HepG2 (cell line): Measurements from ENCODE around the gene TRIP6. TPM values are rescaled to one million over a fixed set of nuclear protein-coding genes. Genes with fewer than 3 reads are reported as not detected.

ENCODE experiments used
- ATAC-seq: fragments of 200-7000 bp; cut with Tn5 transposase; 3 replicates; pipeline ENCODE4 v1.9.1; 2020; ENCODE audit warnings: mild to moderate bottlenecking, moderate library complexity
- BruUV-seq: library from RNA; stranded (reverse); fragments of 400-500 nt; replicated peaks from 2 replicates; lab custom pipeline; 2021; lab: Mats Ljungman, UMichigan
- CTCF ChIA-PET: fragments of 300-600 bp; formaldehyde crosslinking; extraction: SDS; loops from one replicate; lab custom pipeline; 2021; ENCODE audit warnings: low total read pairs, inconsistent platforms, low intra/inter-chr PET ratio; lab: Yijun Ruan, JAX
- POLR2A ChIA-PET: fragments of 350-600 bp; sonication (Branson Sonifier 250); formaldehyde crosslinking; loops from one replicate; lab custom pipeline; 2020; ENCODE audit warnings: antibody characterized with exemption, inconsistent platforms; lab: Yijun Ruan, JAX
- DNase-seq: peaks from one replicate; pipeline ENCODE4 v3.0.0-alpha.2; 2015; ENCODE audit warnings: low spot score
- FAIRE-seq: peaks from 3 replicates; lab custom pipeline; 2011; peaks lifted over from hg19 to GRCh38; lab: Jason Lieb, UNC
- H2AFZ ChIP-seq: one replicate; pipeline ENCODE4 v1.6.1; 2011; ENCODE audit warnings: low read length, inconsistent platforms
- H3K27ac ChIP-seq: fragments of 300-600 bp; 3 replicates; pipeline ENCODE4 v1.8.0; 2011; ENCODE audit warnings: mixed run types, mild to moderate bottlenecking, mixed read lengths, low read length, inconsistent platforms; ENCODE audit not compliant: insufficient read depth; ENCODE audit errors: extremely low read length
- H3K27me3 ChIP-seq, 2 experiments: fragments of 200-600 bp in 1 of 2; 2 replicates in 1 of 2; 3 replicates in 1 of 2; pipeline versions ENCODE4 v1.6.0 to v1.8.0; 2011; ENCODE audit warnings: low read length in 2 of 2, mild to moderate bottlenecking in 2 of 2, moderate library complexity in 2 of 2, inconsistent platforms in 1 of 2; ENCODE audit not compliant: insufficient read depth in 2 of 2, control insufficient read depth in 1 of 2
- H3K36me3 ChIP-seq, 2 experiments: fragments of 200-600 bp in 1 of 2; replicated peaks in 1 of 2; 2 replicates in 1 of 2; 3 replicates in 1 of 2; pipeline versions ENCODE4 v1.5.1 to v1.8.0; 2011; ENCODE audit warnings: low read length in 2 of 2, inconsistent platforms in 1 of 2; ENCODE audit not compliant: insufficient read depth in 2 of 2, control insufficient read depth in 1 of 2
- H3K4me1 ChIP-seq: 2 replicates; pipeline ENCODE4 v1.5.1; 2012; ENCODE audit warnings: low read length, inconsistent platforms; ENCODE audit not compliant: insufficient read depth
- H3K4me2 ChIP-seq: 2 replicates; pipeline ENCODE4 v1.6.0; 2011; ENCODE audit warnings: low read depth, low read length, inconsistent platforms
- H3K4me3 ChIP-seq, 3 experiments: fragments of 200-600 bp in 1 of 3; sonication (generic), shearing (Covaris generic) in 1 of 3; replicated peaks in 1 of 3; 2 replicates each; pipeline ENCODE4 v1.5.1; 2011 to 2016; ENCODE audit warnings: low read length in 3 of 3, inconsistent platforms in 2 of 3, low read depth in 2 of 3, mild to moderate bottlenecking in 2 of 3, control low read depth in 1 of 3, mixed read lengths in 1 of 3; ENCODE audit not compliant: insufficient read depth in 1 of 3
- H3K79me2 ChIP-seq: one replicate; pipeline ENCODE4 v1.6.1; 2011; ENCODE audit warnings: low read length, inconsistent platforms; ENCODE audit not compliant: insufficient read depth
- H3K9ac ChIP-seq: 2 replicates; pipeline ENCODE4 v1.6.0; 2011; ENCODE audit warnings: mild to moderate bottlenecking, low read depth, low read length, inconsistent platforms; ENCODE audit not compliant: insufficient read depth
- H3K9me3 ChIP-seq: 2 replicates; pipeline ENCODE4 v1.5.1; 2012; ENCODE audit warnings: mild to moderate bottlenecking, low read length
- H4K20me1 ChIP-seq: 2 replicates; pipeline ENCODE4 v1.6.0; 2011; ENCODE audit warnings: inconsistent platforms, mild to moderate bottlenecking, low read length, moderate library complexity; ENCODE audit not compliant: insufficient read depth
- KDM2A ChIP-seq: sonication (generic); formaldehyde crosslinking; IDR thresholded peaks from 2 replicates; pipeline ENCODE4 v1.4.0; 2020; ENCODE audit warnings: low read depth, missing genetic modification reagents, borderline replicate concordance
- MAZ ChIP-seq, 2 experiments: sonication (generic) in 1 of 2; formaldehyde crosslinking in 1 of 2; IDR thresholded peaks; 2 replicates each; pipeline versions ENCODE4 v1.5.0 to v1.6.1; 2012 to 2020; ENCODE audit warnings: low read depth in 2 of 2, mild to moderate bottlenecking in 2 of 2, borderline replicate concordance in 1 of 2, improper control_type of control experiment in 1 of 2, low read length in 1 of 2, missing genetic modification reagents in 1 of 2, moderate library complexity in 1 of 2
- MTA1 ChIP-seq: sonication (generic); formaldehyde crosslinking; IDR thresholded peaks from 2 replicates; pipeline ENCODE4 v1.4.0; 2020; ENCODE audit warnings: missing genetic modification reagents, mild to moderate bottlenecking, borderline replicate concordance
- MTF2 ChIP-seq: sonication (generic); formaldehyde crosslinking; IDR thresholded peaks from 2 replicates; pipeline ENCODE4 v1.5.0; 2020; ENCODE audit warnings: missing genetic modification reagents, borderline replicate concordance
- RBM39 ChIP-seq: fragments of 200-400 bp; formaldehyde crosslinking; IDR thresholded peaks from one replicate; pipeline ENCODE4 v1.6.1; 2018; ENCODE audit warnings: antibody characterized with exemption, mild to moderate bottlenecking, low read depth, low read length; ENCODE audit not compliant: poor library complexity, severe bottlenecking
- SMAD9 ChIP-seq: sonication (generic); formaldehyde crosslinking; IDR thresholded peaks from 2 replicates; pipeline ENCODE4 v1.5.1; 2020; ENCODE audit warnings: mild to moderate bottlenecking, missing genetic modification reagents
- WGBS: methylation state at CpG from one replicate; pipeline ENCODE4 v1.1.6; 2017; ENCODE audit warnings: low lambda C conversion rate; 5-methylcytosine and 5-hydroxymethylcytosine counted together
- in situ Hi-C: cut with HindIII; loops from 2 replicates; pipeline ENCODE4 v1.10.0; 2017; ENCODE audit warnings: low pct_unique_long_range_greater_than_20kb; ENCODE audit not compliant: extremely low pct_ligation_motif_present
- intact Hi-C: fragments of 100-400 bp; cut with micrococcal nuclease; formaldehyde crosslinking; loops from one replicate; pipeline ENCODE4 v1.10.0; 2022; ENCODE audit not compliant: unreplicated experiment
- polyA plus RNA-seq, 8 experiments: library from polyadenylated mRNA; depleted of rRNA in 3 of 8; stranded (reverse) in 7 of 8; unstranded in 1 of 8; fragments of >200 nt; fragmentation: Illumina TruSeq in 4 of 8; extraction: Trizol in 4 of 8; gene quantifications; 2 replicates each; pipeline versions ENCODE4 v1.2.1 to v1.2.3, GENCODE V29; 2011 to 2016; ENCODE audit warnings: low read depth in 4 of 8, missing spikeins in 1 of 8, mixed read lengths in 1 of 8; ENCODE audit not compliant: insufficient read depth in 1 of 8
- total RNA-seq, 5 experiments: library from RNA; depleted of rRNA; stranded (reverse); fragments of >200 nt; fragmentation: Illumina TruSeq; extraction: Trizol; gene quantifications; 2 replicates each; pipeline ENCODE4 v1.2.3, GENCODE V29; 2016; ENCODE audit warnings: low read depth in 1 of 5

The TRIP6 gene
- total and polyA plus RNA-seq, 2 of the 13 experiments (the other 11 are each of a cell fraction or from before 2014, with no cell fraction given): 0.34 to 0.38 TPM

DNA sequence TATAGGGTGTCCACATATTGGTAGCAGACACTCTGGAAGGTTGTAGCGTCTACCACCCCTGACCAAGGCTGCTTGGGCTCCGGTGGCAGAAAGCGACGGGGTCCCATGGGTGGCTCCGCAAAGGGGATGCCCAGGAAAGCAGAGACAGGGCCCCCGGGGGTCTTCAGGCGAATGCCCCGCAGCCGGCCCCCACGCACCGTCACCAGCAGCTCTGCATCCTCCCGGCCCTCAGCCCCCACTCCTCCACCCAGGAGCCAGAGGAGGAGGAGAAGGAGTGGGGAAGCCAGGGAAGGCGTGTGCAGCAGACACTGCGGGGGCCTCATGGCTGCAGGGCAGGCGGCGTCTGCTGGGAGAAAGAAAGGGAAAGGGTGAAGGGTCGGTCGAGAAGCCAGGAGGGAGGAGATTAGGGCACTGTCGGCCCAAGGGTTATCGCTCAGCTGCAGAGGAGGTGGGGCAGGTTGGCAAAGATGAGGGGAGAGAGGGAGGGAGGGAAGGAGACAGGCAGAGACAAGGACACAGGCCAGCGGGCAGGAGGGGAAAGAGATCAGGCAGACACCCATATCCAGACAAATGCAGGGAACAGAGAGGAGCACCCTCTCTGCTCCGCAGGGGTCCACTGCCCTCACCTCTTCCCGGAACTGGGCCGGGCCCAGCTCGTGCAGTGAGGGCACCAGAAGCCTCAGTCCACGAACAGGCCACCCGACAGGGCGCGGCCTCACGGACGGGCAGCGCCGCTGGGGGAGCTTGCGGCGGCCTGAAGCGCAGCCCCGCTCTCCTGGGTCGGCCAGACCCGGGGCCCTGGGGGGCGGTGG is 26.9 kb downstream of the TRIP6 start:
- POLR2A ChIA-PET: interaction anchor here (2.1 kb wide), 1 partner anchor 19 kb away, joined by 7 read pairs; the partner anchor contains the start of gene SRRT
- in situ Hi-C loops: loop anchor here (25.0 kb wide), 1 partner anchor 393 kb away; no protein-coding TSS in a partner anchor
- H3K9me3 ChIP-seq: no peaks in the 10 kb centered on the region
- no peak for DNase-seq
- intact Hi-C loops: no loop called here
- H3K4me3 ChIP-seq: peak overlapping the region; percentile 38 to 69 (median 47); a peak in 4 of 6 replicates
- peak overlapping the region; percentile 69 for H3K4me2 ChIP-seq
- no peaks in the 10 kb centered on the region for H3K79me2 ChIP-seq
- H2AFZ ChIP-seq: no peak overlapping the region
- peaks cover 11 to 32% of the 10 kb centered on the region in 2 experiments for H3K27me3 ChIP-seq
- no peaks in the 10 kb centered on the region for H3K36me3 ChIP-seq
- no TSS peak for BruUV-seq
- no peaks in the 10 kb centered on the region for H4K20me1 ChIP-seq
- TF ChIP-seq MAZ (IDR thresholded peaks at IDR 0.05; ENCODE audit: borderline replicate concordance, low read depth, low read length) (no peak), MAZ (CRISPR knock-in tag; IDR thresholded peaks at IDR 0.05; ENCODE audit: low read depth) (0 out of 2 replicates have a peak, but pooled peaks have one; percentile 0), MTA1 (peak; percentile 54; the same call in 1 of the 2 replicates), KDM2A (CRISPR knock-in tag) (0 out of 2 replicates have a peak, but pooled peaks have one; percentile 6), SMAD9 (no peak), RBM39 (peak; percentile 6), MTF2 (CRISPR knock-in tag) (0 out of 2 replicates have a peak, but pooled peaks have one; percentile 5)
- TF ChIP-seq, all 625 proteins: peak for 5
- ATAC-seq (no peak), FAIRE-seq (no peak)
- CTCF ChIA-PET: interaction anchor here (1.1 to 1.9 kb wide), 2 partner anchors 166 to 183 kb away, joined by 5 to 6 read pairs; no protein-coding TSS in a partner anchor
- no peak overlapping the region for H3K27ac ChIP-seq
- WGBS: 6% methylated on average over 18 of the region's 40 CpGs
- 0 out of 2 replicates have a peak overlapping the region, but pooled peaks have one; percentile 8 for H3K9ac ChIP-seq
- H3K4me1 ChIP-seq: peaks cover 45% of the 10 kb centered on the region
